ENCODE data around the gene STARD3.

- TF ChIP-seq, protein P1, sequence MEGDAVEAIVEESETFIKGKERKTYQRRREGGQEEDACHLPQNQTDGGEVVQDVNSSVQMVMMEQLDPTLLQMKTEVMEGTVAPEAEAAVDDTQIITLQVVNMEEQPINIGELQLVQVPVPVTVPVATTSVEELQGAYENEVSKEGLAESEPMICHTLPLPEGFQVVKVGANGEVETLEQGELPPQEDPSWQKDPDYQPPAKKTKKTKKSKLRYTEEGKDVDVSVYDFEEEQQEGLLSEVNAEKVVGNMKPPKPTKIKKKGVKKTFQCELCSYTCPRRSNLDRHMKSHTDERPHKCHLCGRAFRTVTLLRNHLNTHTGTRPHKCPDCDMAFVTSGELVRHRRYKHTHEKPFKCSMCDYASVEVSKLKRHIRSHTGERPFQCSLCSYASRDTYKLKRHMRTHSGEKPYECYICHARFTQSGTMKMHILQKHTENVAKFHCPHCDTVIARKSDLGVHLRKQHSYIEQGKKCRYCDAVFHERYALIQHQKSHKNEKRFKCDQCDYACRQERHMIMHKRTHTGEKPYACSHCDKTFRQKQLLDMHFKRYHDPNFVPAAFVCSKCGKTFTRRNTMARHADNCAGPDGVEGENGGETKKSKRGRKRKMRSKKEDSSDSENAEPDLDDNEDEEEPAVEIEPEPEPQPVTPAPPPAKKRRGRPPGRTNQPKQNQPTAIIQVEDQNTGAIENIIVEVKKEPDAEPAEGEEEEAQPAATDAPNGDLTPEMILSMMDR (IDR thresholded peaks at IDR 0.05; ENCODE audit: poor library complexity, severe bottlenecking), result no peak
- TF ChIP-seq EZH2 (IDR thresholded peaks at IDR 0.05; ENCODE audit: borderline replicate concordance, insufficient read depth, low read length, poor library complexity, severe bottlenecking), result no peak
- TF ChIP-seq TAF1 (IDR thresholded peaks at IDR 0.05; ENCODE audit: low read depth), result no peak
- no peak for TF ChIP-seq POLR2AphosphoS5 (IDR thresholded peaks at IDR 0.05)
- no peak for TF ChIP-seq REST (IDR thresholded peaks at IDR 0.05; ENCODE audit: borderline replicate concordance)
- no peak for TF ChIP-seq SMC3 (conservative IDR thresholded peaks at IDR 0.05; ENCODE audit: poor library complexity)
- TF ChIP-seq MXI1 (conservative IDR thresholded peaks at IDR 0.05; ENCODE audit: poor library complexity, severe bottlenecking), result no peak
These were observed 18.2 kb downstream of the STARD3 start for GRCh38 chr17:39655105-39655504.

All from neural cell (in vitro differentiated cells).